Measurements from ENCODE around the gene TRANK1. TPM values are rescaled to one million over a fixed set of nuclear protein-coding genes. Genes with fewer than 3 reads are reported as not detected.

Gene TRANK1
- 0.58 and 2.4 TPM in 2 replicates for total RNA-seq (2014; rRNA removed)
- percentile 42 among the genes with signal in this experiment for Bru-seq, nascent RNA
- percentile 45 among the genes with signal in this experiment for BruChase-seq, experiment 1, labeled RNA remaining after a 6-hour chase
- percentile 54 among the genes with signal in this experiment for BruChase-seq, experiment 2, labeled RNA remaining after a 2-hour chase
- long read RNA-seq, partial matches to known transcripts: 12 of 14 reads
- long read RNA-seq, other reads (novel, unspliced or antisense): 2 of 14 reads

DNA sequence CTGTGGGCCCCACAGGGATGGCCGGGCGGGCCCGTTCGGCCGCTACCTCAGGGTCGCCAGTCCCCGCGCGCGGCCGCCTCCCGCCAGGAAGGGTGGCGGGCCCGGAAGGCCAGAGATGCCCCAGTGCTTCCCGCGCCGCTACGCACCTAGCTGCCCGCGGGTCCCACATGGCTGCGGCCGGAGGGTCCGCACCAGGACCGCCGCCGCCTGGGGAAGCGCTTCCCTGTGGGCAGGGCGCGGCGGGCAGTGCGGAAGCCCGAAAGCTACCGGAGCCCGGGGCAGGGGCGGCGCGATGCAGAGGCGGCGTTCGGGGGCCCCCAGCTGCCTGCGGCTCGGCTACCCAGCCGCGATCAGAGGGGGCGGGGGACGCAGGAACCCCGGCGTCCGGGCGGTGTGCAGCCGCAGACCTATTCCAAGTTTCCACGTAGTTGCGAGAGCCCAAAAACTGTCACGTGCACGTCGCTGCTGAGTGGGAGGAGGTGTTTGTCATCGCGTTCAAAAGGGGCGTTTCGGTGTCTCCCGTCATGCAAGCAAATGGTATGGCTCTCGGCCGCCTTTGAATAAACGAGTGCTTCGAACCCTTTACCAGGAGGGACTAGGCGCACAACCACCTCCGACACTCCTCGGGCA lies at the start of gene TRANK1:
Gene TRANK1 (minus strand): TSS at position 414 of the 630 bp plus-strand sequence. CDS start 245 bp downstream, at position 169.
- ATAC-seq: peak; percentile 44
- Histone ChIP-seq H3K27ac (ENCODE audit: low read length) (no peak within 1 kb of the TSS), H4K20me1 (ENCODE audit: low read length) (no peaks in the 10 kb centered on the region)

DNA sequence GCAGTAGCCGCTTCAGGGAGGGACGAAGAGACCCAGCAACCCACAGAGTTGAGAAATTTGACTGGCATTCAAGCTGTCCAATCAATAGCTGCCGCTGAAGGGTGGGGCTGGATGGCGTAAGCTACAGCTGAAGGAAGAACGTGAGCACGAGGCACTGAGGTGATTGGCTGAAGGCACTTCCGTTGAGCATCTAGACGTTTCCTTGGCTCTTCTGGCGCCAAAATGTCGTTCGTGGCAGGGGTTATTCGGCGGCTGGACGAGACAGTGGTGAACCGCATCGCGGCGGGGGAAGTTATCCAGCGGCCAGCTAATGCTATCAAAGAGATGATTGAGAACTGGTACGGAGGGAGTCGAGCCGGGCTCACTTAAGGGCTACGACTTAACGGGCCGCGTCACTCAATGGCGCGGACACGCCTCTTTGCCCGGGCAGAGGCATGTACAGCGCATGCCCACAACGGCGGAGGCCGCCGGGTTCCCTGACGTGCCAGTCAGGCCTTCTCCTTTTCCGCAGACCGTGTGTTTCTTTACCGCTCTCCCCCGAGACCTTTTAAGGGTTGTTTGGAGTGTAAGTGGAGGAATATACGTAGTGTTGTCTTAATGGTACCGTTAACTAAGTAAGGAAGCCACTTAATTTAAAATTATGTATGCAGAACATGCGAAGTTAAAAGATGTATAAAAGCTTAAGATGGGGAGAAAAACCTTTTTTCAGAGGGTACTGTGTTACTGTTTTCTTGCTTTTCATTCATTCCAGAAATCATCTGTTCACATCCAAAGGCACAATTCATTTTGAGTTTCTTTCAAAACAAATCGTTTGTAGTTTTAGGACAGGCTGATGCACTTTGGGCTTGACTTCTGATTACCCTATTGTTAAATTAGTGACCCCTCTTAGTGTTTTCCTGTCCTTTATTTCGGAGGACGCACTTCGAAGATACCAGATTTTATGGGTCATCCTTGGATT lies 48.8 kb upstream of the TRANK1 start, which contains the start of gene MLH1:
Gene MLH1 (plus strand): TSS at position 193 of the 958 bp plus-strand sequence. CDS start 30 bp downstream, at position 223.
- no peaks in the 10 kb centered on the region for H3K9me2 ChIP-seq (replicated peaks; ENCODE audit: low read length)
- H3K27ac ChIP-seq (ENCODE audit: low read length): peak within 1 kb of the TSS; percentile 82
- POLR2A ChIA-PET (ENCODE audit: unreplicated experiment): interaction anchor here (0.6 to 1.3 kb wide), 6 partner anchors 11 to 1499 kb away, joined by 3 to 7 read pairs (median 4); no protein-coding TSS in a partner anchor
- peaks cover 36% of the 10 kb centered on the region for H4K20me1 ChIP-seq (ENCODE audit: low read length)
- TF ChIP-seq EZH2phosphoT487 (IDR thresholded peaks at IDR 0.05; ENCODE audit: borderline replicate concordance, low read length): no peak
- TF ChIP-seq EZH2 (IDR thresholded peaks at IDR 0.05; ENCODE audit: low read length, unreplicated experiment): no peak
- TF ChIP-seq, protein P1, sequence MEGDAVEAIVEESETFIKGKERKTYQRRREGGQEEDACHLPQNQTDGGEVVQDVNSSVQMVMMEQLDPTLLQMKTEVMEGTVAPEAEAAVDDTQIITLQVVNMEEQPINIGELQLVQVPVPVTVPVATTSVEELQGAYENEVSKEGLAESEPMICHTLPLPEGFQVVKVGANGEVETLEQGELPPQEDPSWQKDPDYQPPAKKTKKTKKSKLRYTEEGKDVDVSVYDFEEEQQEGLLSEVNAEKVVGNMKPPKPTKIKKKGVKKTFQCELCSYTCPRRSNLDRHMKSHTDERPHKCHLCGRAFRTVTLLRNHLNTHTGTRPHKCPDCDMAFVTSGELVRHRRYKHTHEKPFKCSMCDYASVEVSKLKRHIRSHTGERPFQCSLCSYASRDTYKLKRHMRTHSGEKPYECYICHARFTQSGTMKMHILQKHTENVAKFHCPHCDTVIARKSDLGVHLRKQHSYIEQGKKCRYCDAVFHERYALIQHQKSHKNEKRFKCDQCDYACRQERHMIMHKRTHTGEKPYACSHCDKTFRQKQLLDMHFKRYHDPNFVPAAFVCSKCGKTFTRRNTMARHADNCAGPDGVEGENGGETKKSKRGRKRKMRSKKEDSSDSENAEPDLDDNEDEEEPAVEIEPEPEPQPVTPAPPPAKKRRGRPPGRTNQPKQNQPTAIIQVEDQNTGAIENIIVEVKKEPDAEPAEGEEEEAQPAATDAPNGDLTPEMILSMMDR (conservative IDR thresholded peaks at IDR 0.05; ENCODE audit: low read depth, low read length): no peak
- peaks cover 33% of the 10 kb centered on the region for H3K4me1 ChIP-seq (ENCODE audit: insufficient read depth, low read length)
- H3F3A ChIP-seq (ENCODE audit: low read length, unreplicated experiment): no peaks in the 10 kb centered on the region
- H3K79me2 ChIP-seq (ENCODE audit: low read length): peaks cover 63% of the 10 kb centered on the region
- peak; percentile 100 for DNase-seq
- ATAC-seq: peak; percentile 85
- BruUV-seq (replicated peaks): TSS peak; percentile 89
- H3K9me3 ChIP-seq (ENCODE audit: low read length): no peaks in the 10 kb centered on the region
- peak within 1 kb of the TSS; percentile 93 for H3K9ac ChIP-seq (ENCODE audit: low read length)
- H3K36me3 ChIP-seq (ENCODE audit: low read depth, low read length): peaks cover 20% of the 10 kb centered on the region
- H3K4me2 ChIP-seq (ENCODE audit: low read length): peak within 1 kb of the TSS; percentile 94
- H3K4me3 ChIP-seq (ENCODE audit: low read length): peak within 1 kb of the TSS; percentile 83
- intact Hi-C loops (cut with micrococcal nuclease): loop anchor here (1.0 to 2.0 kb wide), 2 partner anchors 35 to 189 kb away; no protein-coding TSS in a partner anchor
- H3K27me3 ChIP-seq (ENCODE audit: low read length): no peaks in the 10 kb centered on the region
- peak within 1 kb of the TSS; percentile 88 for H2AFZ ChIP-seq (ENCODE audit: low read length)
- CTCF ChIA-PET: interaction anchor here (0.7 to 1.5 kb wide), 4 partner anchors 34 to 219 kb away, joined by 3 to 8 read pairs (median 4); no protein-coding TSS in a partner anchor

More for the DNA sequence above, at the start of gene TRANK1:
- H3K4me2 ChIP-seq (ENCODE audit: low read length): peak within 1 kb of the TSS; percentile 100
- H3F3A ChIP-seq (ENCODE audit: low read length, unreplicated experiment): no peaks in the 10 kb centered on the region
- ChIA-PET POLR2A (ENCODE audit: unreplicated experiment) (interaction anchor here (0.7 kb wide), 1 partner anchor 331 kb away, joined by 6 read pairs; no protein-coding TSS in a partner anchor), CTCF (no interaction called here)
- H3K36me3 ChIP-seq (ENCODE audit: low read depth, low read length): no peaks in the 10 kb centered on the region
- TF ChIP-seq EZH2 (IDR thresholded peaks at IDR 0.05; ENCODE audit: low read length, unreplicated experiment) (no peak), EZH2phosphoT487 (IDR thresholded peaks at IDR 0.05; ENCODE audit: borderline replicate concordance, low read length) (no peak)
- TF ChIP-seq, protein P1 (conservative IDR thresholded peaks at IDR 0.05; ENCODE audit: low read depth, low read length): no peak
- intact Hi-C loops (cut with micrococcal nuclease): no loop called here
- no peaks in the 10 kb centered on the region; the same call in 1 of the 2 replicates for H3K4me1 ChIP-seq (ENCODE audit: insufficient read depth, low read length)
- H3K79me2 ChIP-seq (ENCODE audit: low read length): no peaks in the 10 kb centered on the region
- no peak for DNase-seq
- H2AFZ ChIP-seq (ENCODE audit: low read length): peak within 1 kb of the TSS; percentile 99
- peak within 1 kb of the TSS; percentile 35; the same call in 1 of the 2 replicates for H3K9ac ChIP-seq (ENCODE audit: low read length)
- peak within 1 kb of the TSS; percentile 77 for H3K4me3 ChIP-seq (ENCODE audit: low read length)
- no peaks in the 10 kb centered on the region for H3K9me3 ChIP-seq (ENCODE audit: low read length)
- H3K27me3 ChIP-seq (ENCODE audit: low read length): no peaks in the 10 kb centered on the region
- BruUV-seq (replicated peaks): no TSS peak
- H3K9me2 ChIP-seq (replicated peaks; ENCODE audit: low read length): no peaks in the 10 kb centered on the region
